IMR-90 (cell line): ENCODE measurements around the gene CAT. TPM values are rescaled to one million over a fixed set of nuclear protein-coding genes. Genes with fewer than 3 reads are reported as not detected.

Experiments
- ATAC-seq: fragments of 200-7000 bp; cut with Tn5 transposase; 2 replicates; pipeline ENCODE4 v1.9.1; 2020; ENCODE audit warnings: low read depth, mild to moderate bottlenecking, moderate library complexity
- BruUV-seq: library from RNA; stranded (reverse); fragments of 400-500 nt; replicated peaks from 2 replicates; lab custom pipeline; 2021; lab: Mats Ljungman, UMichigan
- CTCF ChIA-PET: fragments of 300-600 bp; formaldehyde crosslinking; extraction: SDS; loops from one replicate; lab custom pipeline; 2021; ENCODE audit warnings: antibody characterized with exemption; lab: Yijun Ruan, JAX
- POLR2A ChIA-PET: fragments of 300-600 bp; sonication (Branson Sonifier 250); formaldehyde crosslinking; loops from one replicate; lab custom pipeline; 2022; ENCODE audit warnings: antibody characterized with exemption; ENCODE audit not compliant: unreplicated experiment; lab: Charles Lee
- DNase-seq: peaks from one replicate; pipeline ENCODE4 v3.0.0; 2013
- H2AFZ ChIP-seq: replicated peaks from 2 replicates; pipeline ENCODE3; 2013; ENCODE audit warnings: low read length, mild to moderate bottlenecking; ENCODE audit not compliant: poor library complexity
- H2AK5ac ChIP-seq: 2 replicates; pipeline ENCODE4 v1.6.1; 2013; ENCODE audit warnings: low read depth, low read length, inconsistent platforms
- H2AK9ac ChIP-seq: replicated peaks from 2 replicates; pipeline ENCODE3; 2013; ENCODE audit warnings: mild to moderate bottlenecking, low read depth, low read length, moderate library complexity; ENCODE audit not compliant: poor library complexity
- H2BK120ac ChIP-seq: 2 replicates; pipeline ENCODE4 v1.6.1; 2013; ENCODE audit warnings: low read depth, low read length, inconsistent platforms
- H2BK15ac ChIP-seq: 3 replicates; pipeline ENCODE4 v1.6.1; 2013; ENCODE audit warnings: low read depth, low read length, inconsistent platforms
- H2BK20ac ChIP-seq: 2 replicates; pipeline ENCODE4 v1.6.1; 2013; ENCODE audit warnings: low read depth, mild to moderate bottlenecking, inconsistent platforms, low read length, moderate library complexity
- H2BK5ac ChIP-seq: 2 replicates; pipeline ENCODE4 v1.6.1; 2013; ENCODE audit warnings: mild to moderate bottlenecking, low read depth, low read length, inconsistent platforms; ENCODE audit not compliant: poor library complexity, severe bottlenecking
- H3K14ac ChIP-seq: replicated peaks from 2 replicates; pipeline ENCODE4 v1.6.1; 2013; ENCODE audit warnings: low read depth, low read length, inconsistent platforms
- H3K18ac ChIP-seq: 2 replicates; pipeline ENCODE4 v1.6.1; 2013; ENCODE audit warnings: low read depth, low read length, control low read depth
- H3K23ac ChIP-seq: 2 replicates; pipeline ENCODE4 v1.6.1; 2013; ENCODE audit warnings: low read depth, low read length, inconsistent platforms
- H3K27ac ChIP-seq: 2 replicates; pipeline ENCODE4 v1.5.1; 2013; ENCODE audit warnings: mild to moderate bottlenecking, control low read depth, low read length; ENCODE audit not compliant: insufficient read depth
- H3K27me3 ChIP-seq: 2 replicates; pipeline ENCODE4 v1.6.1; 2013; ENCODE audit warnings: low read length; ENCODE audit not compliant: control insufficient read depth, insufficient read depth
- H3K36me3 ChIP-seq: 2 replicates; pipeline ENCODE4 v1.6.1; 2013; ENCODE audit warnings: low read length, mixed read lengths; ENCODE audit not compliant: control insufficient read depth, insufficient read depth
- H3K4ac ChIP-seq: 2 replicates; pipeline ENCODE4 v1.6.1; 2013; ENCODE audit warnings: low read depth, low read length, inconsistent platforms
- H3K4me1 ChIP-seq: 2 replicates; pipeline ENCODE4 v1.6.1; 2013; ENCODE audit warnings: low read length, mixed read lengths; ENCODE audit not compliant: control insufficient read depth, insufficient read depth
- H3K4me2 ChIP-seq: 2 replicates; pipeline ENCODE4 v1.6.1; 2013; ENCODE audit warnings: low read depth, mild to moderate bottlenecking, control low read depth, low read length, moderate library complexity
- H3K4me3 ChIP-seq: 2 replicates; pipeline ENCODE4 v1.5.1; 2013; ENCODE audit warnings: low read depth, mild to moderate bottlenecking, control low read depth, low read length, moderate library complexity; ENCODE audit not compliant: insufficient read depth
- H3K56ac ChIP-seq: 2 replicates; pipeline ENCODE4 v1.6.1; 2013; ENCODE audit warnings: low read length, inconsistent platforms; ENCODE audit not compliant: insufficient read depth; ENCODE audit errors: extremely low read depth
- H3K79me1 ChIP-seq, 2 experiments: 2 replicates each; pipeline ENCODE4 v1.6.1; 2013; ENCODE audit warnings: low read length in 2 of 2, inconsistent platforms in 1 of 2, low read depth in 1 of 2
- H3K9ac ChIP-seq: 2 replicates; pipeline ENCODE4 v1.6.1; 2013; ENCODE audit warnings: low read depth, low read length, control low read depth
- H3K9me1 ChIP-seq: 2 replicates; pipeline ENCODE4 v1.6.1; 2013; ENCODE audit warnings: low read length, inconsistent platforms; ENCODE audit not compliant: insufficient read depth
- H3K9me3 ChIP-seq: 2 replicates; pipeline ENCODE4 v1.6.1; 2013; ENCODE audit warnings: low read length; ENCODE audit not compliant: control insufficient read depth, insufficient read depth
- H4K20me1 ChIP-seq: 2 replicates; pipeline ENCODE4 v1.6.1; 2013; ENCODE audit warnings: low read length, inconsistent platforms; ENCODE audit not compliant: insufficient read depth
- H4K5ac ChIP-seq: 2 replicates; pipeline ENCODE4 v1.6.1; 2013; ENCODE audit warnings: mild to moderate bottlenecking, low read depth, low read length, control low read depth
- H4K8ac ChIP-seq, 2 experiments: 2 replicates each; pipeline ENCODE4 v1.6.1; 2013; ENCODE audit warnings: low read depth in 2 of 2, low read length in 2 of 2, control low read depth in 1 of 2, inconsistent platforms in 1 of 2
- H4K91ac ChIP-seq: 2 replicates; pipeline ENCODE4 v1.6.1; 2013; ENCODE audit warnings: low read depth, low read length, inconsistent platforms; ENCODE audit not compliant: insufficient read depth
- CHD1 ChIP-seq: IDR thresholded peaks from 2 replicates; pipeline ENCODE4 v1.6.1; 2012; ENCODE audit warnings: low read depth, low read length, improper control_type of control experiment
- CTCF ChIP-seq: conservative IDR thresholded peaks from 2 replicates; pipeline ENCODE4 v1.5.1; 2012; ENCODE audit warnings: mild to moderate bottlenecking, low read depth, low read length, improper control_type of control experiment
- ELK1 ChIP-seq: fragments of 150-350 bp; IDR thresholded peaks from 2 replicates; pipeline ENCODE4 v1.6.1; 2016; ENCODE audit warnings: low read depth, mild to moderate bottlenecking, low read length, moderate library complexity, borderline replicate concordance
- MAZ ChIP-seq: IDR thresholded peaks from 2 replicates; pipeline ENCODE4 v1.6.1; 2012; ENCODE audit warnings: low read depth, mild to moderate bottlenecking, low read length, improper control_type of control experiment, moderate library complexity, borderline replicate concordance
- POLR2A ChIP-seq: IDR thresholded peaks from 2 replicates; pipeline ENCODE4 v1.6.1; 2012; ENCODE audit warnings: mild to moderate bottlenecking, low read depth, low read length
- RFX5 ChIP-seq: IDR thresholded peaks from 2 replicates; pipeline ENCODE4 v1.8.0; 2012; ENCODE audit warnings: low read depth, mild to moderate bottlenecking, low read length, moderate library complexity
- WGBS, 2 experiments: methylation state at CpG; one replicate each; pipeline versions ENCODE4 v1.1.5 to v1.1.7; 2013; ENCODE audit warnings: missing lambda C conversion rate in 2 of 2; ENCODE audit not compliant: insufficient read length in 1 of 2; ENCODE audit errors: extremely low coverage in 2 of 2; 5-methylcytosine and 5-hydroxymethylcytosine counted together
- dilution Hi-C: fragments of 300-500 bp; cut with HindIII; formaldehyde crosslinking; loops from one replicate; pipeline ENCODE4 v1.14.3; 2018; ENCODE audit warnings: low sequenced_read_pairs; ENCODE audit not compliant: unreplicated experiment
- in situ Hi-C: fragments of 300-500 bp; cut with MboI; formaldehyde crosslinking; loops from 3 replicates; pipeline ENCODE4 v1.14.3; 2019; ENCODE audit warnings: low sequenced_read_pairs, inconsistent platforms, mixed read lengths
- intact Hi-C: fragments of 100-400 bp; cut with micrococcal nuclease; formaldehyde crosslinking; loops from 2 replicates; pipeline ENCODE4 v1.10.0; 2022
- polyA plus RNA-seq, 3 experiments: library from polyadenylated mRNA; depleted of rRNA; stranded (reverse); fragments of >200 nt; gene quantifications; 2 replicates each; pipeline ENCODE4 v1.2.3, GENCODE V29; 2012; ENCODE audit warnings: low replicate concordance in 1 of 3
- total RNA-seq: library from RNA; depleted of rRNA; stranded (reverse); fragments of >200 nt; gene quantifications from 2 replicates; pipeline ENCODE4 v1.2.3, GENCODE V29; 2012

Gene CAT
- total and polyA plus RNA-seq, 2 of the 4 experiments (the other 2 are of a cell fraction), result 52.5 to 80.5 TPM

- 93% methylated on average over 5 of the region's 11 CpGs; no CpG with 5 or more reads in 1 of the 2 experiments for WGBS, 2 experiments
- ChIA-PET CTCF (no interaction called here), POLR2A (no interaction called here)
- H3K79me1 ChIP-seq, result peaks cover 13 to 46% of the 10 kb centered on the region in 2 experiments
- BruUV-seq, result no TSS peak
- no peak overlapping the region for H3K18ac ChIP-seq
- TF ChIP-seq RFX5, result no peak
- TF ChIP-seq CHD1, result no peak
- TF ChIP-seq ELK1, result no peak
- no peak for TF ChIP-seq MAZ
- no peak for TF ChIP-seq POLR2A
- TF ChIP-seq CTCF, result no peak
- DNase-seq, result no peak
- H2BK20ac ChIP-seq, result no peak overlapping the region
- in situ Hi-C loops, result no loop called here
- H4K20me1 ChIP-seq, result peaks cover 3% of the 10 kb centered on the region; the same call in 1 of the 2 replicates
- no peak overlapping the region for H2AK9ac ChIP-seq
- H4K91ac ChIP-seq, result no peak overlapping the region
- H3K36me3 ChIP-seq, result peaks cover 13% of the 10 kb centered on the region
- no peak overlapping the region for H3K4ac ChIP-seq
- H3K23ac ChIP-seq, result no peak overlapping the region
- intact Hi-C loops, result no loop called here
- H2BK5ac ChIP-seq, result no peak overlapping the region
- no peak overlapping the region for H3K27ac ChIP-seq
- ATAC-seq, result no peak
- no peak overlapping the region for H4K8ac ChIP-seq
- H2BK120ac ChIP-seq, result no peak overlapping the region
- no peaks in the 10 kb centered on the region for H3K4me1 ChIP-seq
- H4K5ac ChIP-seq, result no peak overlapping the region
- H3K27me3 ChIP-seq, result no peaks in the 10 kb centered on the region
- H3K4me3 ChIP-seq, result no peak overlapping the region
- no peak overlapping the region for H3K4me2 ChIP-seq
- H3K9me3 ChIP-seq, result no peaks in the 10 kb centered on the region
- no peak overlapping the region for H2AFZ ChIP-seq
- dilution Hi-C loops, result no loop called here
- H3K56ac ChIP-seq, result no peak overlapping the region
- H3K14ac ChIP-seq, result no peak overlapping the region
- H3K9ac ChIP-seq, result no peak overlapping the region
- no peak overlapping the region for H2BK15ac ChIP-seq
- H2AK5ac ChIP-seq, result no peak overlapping the region
- H3K9me1 ChIP-seq, result peaks cover 12% of the 10 kb centered on the region; the same call in 1 of the 2 replicates
Observed at GRCh38 chr11:34448223-34448994, 9.7 kb downstream of the CAT start.
